GM21825 (cell line): ENCODE data around the gene TBC1D1.

ENCODE experiments used
- ATAC-seq: cut with Tn5 transposase; IDR thresholded peaks from one replicate; pipeline ENCODE4 v1.9.1; 2021; ENCODE audit warnings: mild to moderate bottlenecking, moderate library complexity; ENCODE audit not compliant: unreplicated experiment

TBC1D1 gene

DNA sequence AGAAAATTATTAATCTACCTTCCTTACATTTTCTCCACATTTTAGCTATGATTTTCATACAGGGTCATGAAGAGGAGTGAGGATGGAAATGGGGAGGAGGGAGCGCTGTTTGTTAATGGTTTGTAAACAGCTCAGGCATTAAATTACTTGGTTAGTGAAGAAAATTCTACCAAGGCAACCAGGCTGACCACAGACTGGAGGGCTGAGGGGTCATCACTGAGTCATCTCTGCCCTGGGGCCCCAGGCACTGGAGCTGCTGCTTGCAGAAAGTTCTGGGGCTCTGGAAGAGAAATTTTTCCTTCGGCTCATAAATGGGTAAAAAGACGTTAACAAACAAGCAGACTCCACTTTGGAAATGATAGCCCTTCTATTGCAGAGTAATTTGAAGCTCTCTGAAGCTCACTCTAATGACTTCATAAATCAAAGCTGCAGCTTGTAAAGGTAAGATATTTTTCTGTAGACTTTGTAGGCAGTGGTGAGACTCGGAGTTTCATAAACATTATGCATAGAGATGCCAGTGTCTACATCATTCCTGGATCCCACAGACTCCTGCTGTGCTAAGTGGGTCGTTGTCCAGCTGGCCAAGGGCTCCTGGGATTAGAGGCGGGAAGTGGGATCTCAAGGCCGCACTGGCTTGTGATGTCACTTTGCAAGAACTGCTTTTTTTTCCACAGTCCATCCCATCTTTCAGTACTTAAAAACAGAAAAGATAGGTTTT is 228.9 kb downstream of the TBC1D1 start:
- no peak for ATAC-seq

GRCh38 chr4:38120772-38121171 is 229.9 kb downstream of the TBC1D1 start:
- ATAC-seq: no peak

- no peak for ATAC-seq
Observed at GRCh38 chr4:38122060-38122459, 231.2 kb downstream of the TBC1D1 start.

DNA sequence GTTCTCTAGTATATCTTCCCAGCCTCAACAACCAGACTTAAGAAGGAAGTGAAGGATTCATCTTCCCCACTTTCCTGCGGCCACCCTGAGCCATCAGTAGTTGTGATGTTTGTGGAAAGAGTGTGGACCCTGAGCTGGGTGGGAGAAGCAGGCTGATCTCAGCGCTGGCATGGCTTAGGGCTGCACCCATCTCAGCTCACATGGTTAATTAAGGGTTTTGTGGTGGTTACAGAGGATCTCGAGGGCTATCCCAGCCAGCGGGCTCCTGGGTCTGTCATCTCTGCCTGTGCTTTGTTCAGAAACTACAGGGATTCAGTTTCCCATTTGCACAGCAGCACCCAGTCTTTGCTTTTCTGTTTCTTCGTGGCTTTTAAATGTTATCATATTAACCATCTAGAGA is 232.7 kb downstream of the TBC1D1 start:
- ATAC-seq: no peak

- no peak for ATAC-seq
Observed at GRCh38 chr4:38124961-38125360, 234.1 kb downstream of the TBC1D1 start.

DNA sequence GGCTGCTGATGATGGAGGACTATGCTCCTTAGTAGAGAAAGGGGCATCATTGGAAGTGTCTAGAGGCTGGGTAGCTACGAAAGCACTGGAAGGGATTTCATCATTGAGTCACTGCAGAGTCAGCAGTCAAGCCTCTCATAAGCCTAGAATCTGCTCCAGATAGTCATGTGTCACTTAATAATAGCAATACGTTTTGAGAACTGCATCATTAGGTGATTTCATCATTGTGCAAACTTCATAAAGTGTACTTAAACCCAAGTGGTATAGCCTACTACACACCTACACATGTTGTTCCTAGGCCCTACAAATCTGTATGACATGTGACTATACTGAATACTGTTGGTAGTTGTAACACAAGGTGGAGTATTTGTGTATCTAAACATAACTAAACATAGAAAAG is 234.9 kb downstream of the TBC1D1 start:
- no peak for ATAC-seq

GRCh38 chr4:38128478-38129459 is 237.9 kb downstream of the TBC1D1 start:
- ATAC-seq: peak; percentile 43

DNA sequence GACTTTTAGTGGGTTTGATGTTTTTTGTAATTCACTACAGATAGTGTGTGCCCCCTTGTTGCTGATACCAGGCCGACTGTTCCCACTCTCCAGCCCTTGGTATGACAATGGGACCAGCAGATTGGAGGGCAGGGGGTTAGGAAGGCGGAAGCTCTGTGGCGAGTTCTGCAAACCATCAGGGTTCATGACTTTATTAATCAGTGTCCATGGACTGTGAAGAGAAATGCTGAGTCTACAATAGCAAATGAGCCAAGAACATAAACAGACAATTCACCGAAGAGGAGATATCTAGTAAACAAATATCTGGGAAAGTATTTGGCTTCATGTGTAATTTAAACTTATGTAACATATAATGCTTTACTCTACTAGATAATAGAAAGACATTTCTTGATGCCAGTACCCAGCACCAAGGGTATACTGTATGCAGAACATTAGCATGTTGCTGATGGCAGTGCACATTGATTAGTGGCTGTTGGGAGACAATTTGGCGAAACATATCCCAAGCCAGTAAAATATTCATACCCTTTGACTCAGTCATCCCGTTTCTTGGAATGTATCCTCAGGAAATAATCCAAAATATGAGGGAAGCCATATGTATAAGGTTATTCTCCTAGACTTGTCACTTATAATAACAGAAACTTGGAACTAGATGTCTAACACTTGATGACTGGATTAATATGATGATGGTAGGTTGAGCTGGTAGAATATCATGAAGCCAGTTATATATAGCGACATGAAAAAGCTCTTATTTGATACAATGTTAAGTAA is 238.8 kb downstream of the TBC1D1 start:
- no peak for ATAC-seq

DNA sequence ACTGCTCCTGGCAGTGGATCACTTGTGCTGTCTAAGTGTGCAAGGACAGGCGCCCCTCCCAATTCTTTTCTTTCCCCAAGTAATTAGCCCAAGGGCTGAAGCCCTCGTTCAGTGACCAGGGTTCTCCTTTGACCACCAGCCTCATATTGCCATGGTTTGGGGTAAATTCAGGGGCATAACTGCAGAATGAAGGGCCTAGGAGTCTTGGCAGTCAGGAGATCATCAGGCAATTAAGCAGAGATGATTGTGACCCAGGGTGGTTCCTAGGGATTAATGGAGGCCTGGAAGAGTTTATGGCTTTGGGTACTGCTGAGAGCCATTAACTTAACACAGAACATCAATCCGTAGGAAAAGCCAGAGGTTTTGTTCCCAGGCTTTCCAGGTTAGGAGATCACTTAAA is 240.0 kb downstream of the TBC1D1 start:
- no peak for ATAC-seq

GRCh38 chr4:38131371-38132091 is 240.6 kb downstream of the TBC1D1 start:
- ATAC-seq: peak; percentile 15

- peak; percentile 78 for ATAC-seq
Observed at GRCh38 chr4:38132107-38132673, 241.3 kb downstream of the TBC1D1 start.

- no peak for ATAC-seq
Observed at GRCh38 chr4:38132843-38133662, 242.2 kb downstream of the TBC1D1 start.

DNA sequence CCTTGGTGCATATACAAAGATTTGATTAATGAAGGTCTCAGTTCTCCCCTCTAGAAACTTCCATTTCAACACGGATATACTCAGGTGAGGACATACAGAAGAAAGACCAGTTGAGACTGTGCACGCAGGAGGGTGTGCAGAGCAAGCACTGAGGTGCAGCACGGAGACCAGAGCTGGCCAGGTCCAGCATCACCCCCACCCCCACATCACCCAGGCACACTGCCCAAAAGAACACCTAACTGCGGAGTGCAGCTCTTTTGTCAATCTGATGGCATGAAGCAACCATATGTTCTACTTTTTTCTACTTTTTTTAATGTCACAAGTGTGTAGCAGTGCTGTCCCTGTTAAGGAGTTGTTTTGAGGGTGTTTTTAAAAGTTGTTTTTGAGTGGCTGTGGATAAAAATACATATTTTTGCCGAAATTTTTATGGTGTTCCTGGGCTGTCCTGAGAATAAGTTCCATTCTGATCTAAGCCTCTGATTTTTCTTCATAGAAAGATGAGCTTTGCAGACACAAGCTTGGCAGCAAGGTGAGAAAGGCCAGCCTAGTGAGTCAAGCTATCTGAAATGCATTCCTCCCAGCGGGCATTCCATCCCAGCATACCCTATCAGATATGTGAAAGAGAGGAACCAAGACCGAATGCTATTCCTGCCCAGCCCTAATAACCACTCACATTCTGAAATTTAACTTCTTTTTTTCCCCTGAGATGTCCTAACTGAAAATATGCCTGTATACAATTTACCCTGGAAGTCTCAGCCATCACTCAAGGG is 243.0 kb downstream of the TBC1D1 start:
- no peak for ATAC-seq

DNA sequence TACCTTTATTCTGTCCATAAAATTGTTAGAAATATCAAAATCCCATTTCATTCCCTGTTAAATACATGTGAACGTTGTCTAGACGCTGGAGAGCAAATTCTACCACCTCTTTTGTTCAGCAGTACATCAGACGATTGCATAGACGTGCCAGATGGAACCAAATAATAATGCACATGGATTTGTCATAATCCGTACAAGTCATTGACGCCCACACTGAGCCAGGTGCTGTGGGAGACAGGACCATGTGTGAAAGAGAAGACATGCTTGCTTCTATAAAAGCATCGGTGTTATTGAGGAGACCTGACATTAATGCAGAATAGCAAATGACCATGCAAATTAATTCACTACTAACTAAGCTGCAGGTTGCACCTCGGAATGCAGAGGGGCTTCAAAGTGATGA is 244.3 kb downstream of the TBC1D1 start:
- no peak for ATAC-seq

- ATAC-seq: no peak
Observed at GRCh38 chr4:38136604-38137003, 245.7 kb downstream of the TBC1D1 start.

- ATAC-seq: no peak
Observed at GRCh38 chr4:38137080-38137479, 246.2 kb downstream of the TBC1D1 start.

GRCh38 chr4:38138363-38138762 is 247.5 kb downstream of the TBC1D1 start:
- no peak for ATAC-seq

GRCh38 chr4:38139187-38139586 is 248.3 kb downstream of the TBC1D1 start:
- no peak for ATAC-seq
